HCT116 (cell line): ENCODE data around the gene NINJ2. TPM values are rescaled to one million over a fixed set of nuclear protein-coding genes. Genes with fewer than 3 reads are reported as not detected.

Experiments used
- ATAC-seq: fragments of 200-7000 bp; cut with Tn5 transposase; 2 replicates; pipeline ENCODE4 v1.9.1; 2020; ENCODE audit warnings: mild to moderate bottlenecking, moderate library complexity
- BruUV-seq: library from RNA; stranded (reverse); fragments of 400-500 nt; replicated peaks from 2 replicates; lab custom pipeline; 2021; lab: Mats Ljungman, UMichigan
- CTCF ChIA-PET: fragments of 300-600 bp; sonication (Branson Sonifier 250); formaldehyde crosslinking; loops from one replicate; lab custom pipeline; 2021; ENCODE audit warnings: antibody characterized with exemption; lab: Charles Lee
- POLR2A ChIA-PET: fragments of 300-600, 350-600 bp; sonication (Branson Sonifier 250); formaldehyde crosslinking; loops from one replicate; lab custom pipeline; 2021; ENCODE audit warnings: antibody characterized with exemption; lab: Charles Lee
- RAD21 ChIA-PET, 2 experiments: fragments of 300-600 bp; sonication (Branson Sonifier 250); formaldehyde crosslinking; loops; one replicate each; lab custom pipeline; 2023; ENCODE audit warnings: low total read pairs in 2 of 2; ENCODE audit not compliant: uncharacterized antibody in 2 of 2, unreplicated experiment in 2 of 2, low non-redundant PET in 1 of 2; lab: Charles Lee
- DNase-seq: peaks from one replicate; pipeline ENCODE4 v3.0.0-alpha.2; 2010; ENCODE audit warnings: low read depth, low spot score
- H2AFZ ChIP-seq: fragments of 200-600 bp; shearing (Covaris generic), sonication (generic); 2 replicates; pipeline ENCODE4 v1.6.1; 2017; ENCODE audit warnings: low read depth, mixed run types, mixed read lengths, antibody characterized with exemption, low read length; ENCODE audit not compliant: poor library complexity, severe bottlenecking
- H3K27ac ChIP-seq: 2 replicates; pipeline ENCODE4 v1.5.1; 2012; ENCODE audit warnings: low read depth, low read length
- H3K27me3 ChIP-seq: fragments of 200-600 bp; sonication (generic); 2 replicates; pipeline ENCODE4 v1.6.1; 2016; ENCODE audit warnings: mixed run types, low read length, mixed read lengths; ENCODE audit not compliant: insufficient read depth
- H3K36me3 ChIP-seq, 2 experiments: fragments of 200-500 bp in 1 of 2; fragments of 200-600 bp in 1 of 2; sonication (Bioruptor generic) in 1 of 2; sonication (generic) in 1 of 2; 2 replicates each; pipeline versions ENCODE4 v1.5.1 to v1.6.1; 2014 to 2016; ENCODE audit warnings: low read length in 2 of 2, inconsistent platforms in 1 of 2, mixed read lengths in 1 of 2, mixed run types in 1 of 2; ENCODE audit not compliant: insufficient read depth in 2 of 2, control insufficient read depth in 1 of 2
- H3K4me1 ChIP-seq, 2 experiments: fragments of 200-600 bp in 1 of 2; sonication (generic) in 1 of 2; 2 replicates each; pipeline versions ENCODE4 v1.5.1 to v1.6.1; 2012 to 2017; ENCODE audit warnings: low read length in 2 of 2, inconsistent platforms in 1 of 2, mild to moderate bottlenecking in 1 of 2, mixed read lengths in 1 of 2, mixed run types in 1 of 2, moderate library complexity in 1 of 2; ENCODE audit not compliant: insufficient read depth in 2 of 2, control insufficient read depth in 1 of 2
- H3K4me2 ChIP-seq: fragments of 200-600 bp; sonication (generic); 2 replicates; pipeline ENCODE4 v1.6.1; 2017; ENCODE audit warnings: mixed run types, low read length, mixed read lengths
- H3K4me3 ChIP-seq, 2 experiments: fragments of 200-600 bp in 1 of 2; sonication (generic) in 1 of 2; replicated peaks in 1 of 2; 2 replicates each; pipeline ENCODE4 v1.5.1; 2011 to 2016; ENCODE audit warnings: low read length in 2 of 2, control low read depth in 1 of 2, low read depth in 1 of 2, mild to moderate bottlenecking in 1 of 2, mixed read lengths in 1 of 2, mixed run types in 1 of 2
- H3K79me2 ChIP-seq: fragments of 200-600 bp; sonication (generic); 2 replicates; pipeline ENCODE4 v1.6.1; 2017; ENCODE audit warnings: mild to moderate bottlenecking, mixed run types, low read length, moderate library complexity, mixed read lengths; ENCODE audit not compliant: insufficient read depth
- H3K9ac ChIP-seq: fragments of 200-600 bp; sonication (generic); 2 replicates; pipeline ENCODE4 v1.6.1; 2016; ENCODE audit warnings: low read length, mixed read lengths
- H3K9me2 ChIP-seq: fragments of 200-600 bp; sonication (generic), shearing (Covaris generic); 2 replicates; pipeline ENCODE4 v1.6.1; 2017; ENCODE audit warnings: mixed run types, mild to moderate bottlenecking, moderate library complexity; ENCODE audit not compliant: insufficient read depth
- H3K9me3 ChIP-seq, 2 experiments: fragments of 200-500 bp in 1 of 2; fragments of 200-600 bp in 1 of 2; sonication (Bioruptor generic) in 1 of 2; sonication (generic) in 1 of 2; 2 replicates each; pipeline ENCODE4 v1.6.1; 2014 to 2017; ENCODE audit warnings: low read length in 2 of 2, mixed read lengths in 2 of 2, inconsistent platforms in 1 of 2, low read depth in 1 of 2, mild to moderate bottlenecking in 1 of 2, mixed run types in 1 of 2, moderate library complexity in 1 of 2; ENCODE audit not compliant: control insufficient read depth in 1 of 2, insufficient read depth in 1 of 2
- H4K20me1 ChIP-seq: fragments of 200-600 bp; sonication (generic), shearing (Covaris generic); 2 replicates; pipeline ENCODE4 v1.6.1; 2017; ENCODE audit warnings: mixed run types, mild to moderate bottlenecking, moderate library complexity; ENCODE audit not compliant: insufficient read depth
- CBX3 ChIP-seq: IDR thresholded peaks from 2 replicates; pipeline ENCODE4 v1.6.1; 2012; ENCODE audit warnings: low read depth
- EZH2 ChIP-seq: fragments of 200-600 bp; sonication (generic); IDR thresholded peaks from 2 replicates; pipeline ENCODE4 v1.6.1; 2017; ENCODE audit warnings: antibody characterized with exemption, mixed run types
- FOSL1 ChIP-seq: IDR thresholded peaks from 2 replicates; pipeline ENCODE4 v1.6.1; 2012; ENCODE audit warnings: low read depth
- POLR2AphosphoS5 ChIP-seq: IDR thresholded peaks from 2 replicates; pipeline ENCODE4 v1.6.1; 2011; ENCODE audit warnings: mild to moderate bottlenecking, low read depth, low read length, moderate library complexity
- TCF7L2 ChIP-seq: IDR thresholded peaks from 2 replicates; pipeline ENCODE4 v1.7.0; 2011; ENCODE audit warnings: borderline replicate concordance, inconsistent platforms; ENCODE audit not compliant: insufficient read depth, insufficient read length; ENCODE audit errors: extremely low read depth
- intact Hi-C: fragments of 100-400 bp; cut with micrococcal nuclease; formaldehyde crosslinking; loops from 2 replicates; pipeline ENCODE4 v1.10.0; 2022
- total RNA-seq: library from RNA; stranded (reverse); gene quantifications from one replicate; pipeline ENCODE4 v1.2.1, GENCODE V29; 2021; ENCODE audit not compliant: unreplicated experiment
- TF ChIP-seq, protein P1 (sequence below): IDR thresholded peaks from 2 replicates; pipeline ENCODE4 v1.6.1; 2012
- TF ChIP-seq, protein P2 (sequence below): IDR thresholded peaks from 2 replicates; pipeline ENCODE4 v1.6.1; 2012; ENCODE audit warnings: low read depth

NINJ2 gene
- total RNA-seq, 1 experiment from 2014 or later = not detected

DNA sequence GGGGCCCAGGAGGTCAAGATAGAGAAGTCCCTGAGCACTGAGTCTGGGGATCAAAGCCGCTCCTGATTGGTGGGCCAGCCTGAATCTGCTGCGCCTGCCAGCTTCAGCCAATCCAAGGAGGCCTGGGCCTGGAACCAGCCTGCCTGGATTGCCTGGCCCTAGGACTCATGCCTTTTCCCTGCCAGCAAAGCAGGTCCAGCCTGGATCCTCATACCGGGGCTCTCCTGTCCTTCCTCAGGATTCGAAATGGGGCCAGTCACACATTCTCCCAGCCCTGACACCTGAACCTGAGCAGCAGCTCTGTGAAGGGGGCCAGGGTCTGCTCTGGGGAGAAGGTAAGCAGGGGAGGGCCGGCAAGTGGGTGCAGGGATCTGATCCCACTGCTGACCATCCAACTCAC, 81.9 kb downstream of the NINJ2 start:
- intact Hi-C loops = no loop called here
- H3K36me3 ChIP-seq = no peaks in the 10 kb centered on the region
- H3K9me2 ChIP-seq = no peaks in the 10 kb centered on the region
- ChIA-PET RAD21 (no interaction called here), POLR2A (no interaction called here), CTCF (no interaction called here)
- no peak overlapping the region for H3K4me3 ChIP-seq
- H3K27ac ChIP-seq = no peak overlapping the region
- H3K4me2 ChIP-seq = no peak overlapping the region
- TF ChIP-seq, protein P1, sequence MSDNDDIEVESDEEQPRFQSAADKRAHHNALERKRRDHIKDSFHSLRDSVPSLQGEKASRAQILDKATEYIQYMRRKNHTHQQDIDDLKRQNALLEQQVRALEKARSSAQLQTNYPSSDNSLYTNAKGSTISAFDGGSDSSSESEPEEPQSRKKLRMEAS = no peak
- TF ChIP-seq POLR2AphosphoS5 (no peak), EZH2 (no peak), CBX3 (no peak), FOSL1 (no peak), TCF7L2 (no peak)
- TF ChIP-seq, protein P2, sequence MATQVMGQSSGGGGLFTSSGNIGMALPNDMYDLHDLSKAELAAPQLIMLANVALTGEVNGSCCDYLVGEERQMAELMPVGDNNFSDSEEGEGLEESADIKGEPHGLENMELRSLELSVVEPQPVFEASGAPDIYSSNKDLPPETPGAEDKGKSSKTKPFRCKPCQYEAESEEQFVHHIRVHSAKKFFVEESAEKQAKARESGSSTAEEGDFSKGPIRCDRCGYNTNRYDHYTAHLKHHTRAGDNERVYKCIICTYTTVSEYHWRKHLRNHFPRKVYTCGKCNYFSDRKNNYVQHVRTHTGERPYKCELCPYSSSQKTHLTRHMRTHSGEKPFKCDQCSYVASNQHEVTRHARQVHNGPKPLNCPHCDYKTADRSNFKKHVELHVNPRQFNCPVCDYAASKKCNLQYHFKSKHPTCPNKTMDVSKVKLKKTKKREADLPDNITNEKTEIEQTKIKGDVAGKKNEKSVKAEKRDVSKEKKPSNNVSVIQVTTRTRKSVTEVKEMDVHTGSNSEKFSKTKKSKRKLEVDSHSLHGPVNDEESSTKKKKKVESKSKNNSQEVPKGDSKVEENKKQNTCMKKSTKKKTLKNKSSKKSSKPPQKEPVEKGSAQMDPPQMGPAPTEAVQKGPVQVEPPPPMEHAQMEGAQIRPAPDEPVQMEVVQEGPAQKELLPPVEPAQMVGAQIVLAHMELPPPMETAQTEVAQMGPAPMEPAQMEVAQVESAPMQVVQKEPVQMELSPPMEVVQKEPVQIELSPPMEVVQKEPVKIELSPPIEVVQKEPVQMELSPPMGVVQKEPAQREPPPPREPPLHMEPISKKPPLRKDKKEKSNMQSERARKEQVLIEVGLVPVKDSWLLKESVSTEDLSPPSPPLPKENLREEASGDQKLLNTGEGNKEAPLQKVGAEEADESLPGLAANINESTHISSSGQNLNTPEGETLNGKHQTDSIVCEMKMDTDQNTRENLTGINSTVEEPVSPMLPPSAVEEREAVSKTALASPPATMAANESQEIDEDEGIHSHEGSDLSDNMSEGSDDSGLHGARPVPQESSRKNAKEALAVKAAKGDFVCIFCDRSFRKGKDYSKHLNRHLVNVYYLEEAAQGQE = no peak
- no peak for DNase-seq
- H3K27me3 ChIP-seq = no peaks in the 10 kb centered on the region
- H3K79me2 ChIP-seq = no peaks in the 10 kb centered on the region
- no peaks in the 10 kb centered on the region for H4K20me1 ChIP-seq
- no peak overlapping the region for H2AFZ ChIP-seq
- no TSS peak for BruUV-seq
- H3K9ac ChIP-seq = no peak overlapping the region
- H3K9me3 ChIP-seq = no peaks in the 10 kb centered on the region
- peaks cover 2 to 6% of the 10 kb centered on the region in 2 experiments; a peak in 3 of 4 replicates for H3K4me1 ChIP-seq
- no peak for ATAC-seq
